ENCODE data around the gene PLD4. TPM values are rescaled to one million over a fixed set of nuclear protein-coding genes. Genes with fewer than 3 reads are reported as not detected.

Gene PLD4
- total RNA-seq, 1 donor from 2014 or later, result not detected

DNA sequence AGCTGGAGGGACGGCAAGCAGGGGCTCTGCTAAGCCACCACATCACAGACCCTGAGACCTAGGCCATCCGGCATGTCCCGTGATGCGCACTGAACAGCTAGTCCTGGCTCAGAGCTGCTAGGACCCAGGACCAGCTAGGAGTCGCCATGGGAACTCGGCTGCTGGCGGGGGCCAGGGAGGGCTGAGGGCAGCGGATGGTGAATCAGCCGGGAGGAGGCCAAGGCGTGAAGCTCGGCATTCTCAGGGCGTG is 48.4 kb downstream of the PLD4 start:
- DNase-seq (ENCODE audit: extremely low read depth, low read depth, low spot score), result peak; percentile 65

DNA sequence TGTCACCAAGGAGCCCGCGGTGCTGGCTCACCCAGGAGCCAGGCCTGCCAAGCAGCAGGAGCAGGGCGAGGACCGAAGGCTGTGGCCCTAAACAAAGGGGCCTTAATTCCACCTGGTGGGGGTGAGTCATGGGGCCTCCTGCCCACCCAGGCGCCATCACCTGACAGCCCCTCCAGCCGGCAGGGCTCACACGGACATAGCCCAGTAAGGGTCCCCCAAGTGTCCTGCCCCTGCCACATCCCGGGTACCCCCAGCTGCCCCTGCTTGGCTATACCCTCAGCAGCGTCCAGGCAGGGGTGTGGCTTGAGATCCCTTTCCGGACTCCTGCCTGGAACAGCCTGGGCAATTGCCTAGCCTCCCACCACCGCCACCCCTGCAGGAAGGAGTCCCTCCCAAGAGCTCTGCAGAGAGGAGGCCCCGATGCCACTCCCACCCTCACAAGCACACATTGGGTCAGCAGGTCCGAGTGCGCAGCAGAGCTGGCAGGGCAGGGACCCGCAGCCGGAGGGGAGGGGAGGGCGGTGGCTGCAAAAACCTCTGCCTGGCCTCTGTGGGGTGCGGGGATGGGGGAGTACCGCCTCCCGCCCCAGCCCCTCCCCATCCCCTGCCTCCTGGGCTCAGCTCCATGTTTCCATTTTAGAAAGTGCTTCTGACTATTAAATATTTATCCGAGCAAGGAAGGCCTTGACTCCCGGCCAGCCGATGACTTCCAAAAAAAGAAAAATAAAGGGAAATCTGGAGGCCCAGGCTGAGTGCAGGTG is 48.9 kb downstream of the PLD4 start:
- DNase-seq (ENCODE audit: extremely low read depth, low read depth, low spot score), result no peak

DNA sequence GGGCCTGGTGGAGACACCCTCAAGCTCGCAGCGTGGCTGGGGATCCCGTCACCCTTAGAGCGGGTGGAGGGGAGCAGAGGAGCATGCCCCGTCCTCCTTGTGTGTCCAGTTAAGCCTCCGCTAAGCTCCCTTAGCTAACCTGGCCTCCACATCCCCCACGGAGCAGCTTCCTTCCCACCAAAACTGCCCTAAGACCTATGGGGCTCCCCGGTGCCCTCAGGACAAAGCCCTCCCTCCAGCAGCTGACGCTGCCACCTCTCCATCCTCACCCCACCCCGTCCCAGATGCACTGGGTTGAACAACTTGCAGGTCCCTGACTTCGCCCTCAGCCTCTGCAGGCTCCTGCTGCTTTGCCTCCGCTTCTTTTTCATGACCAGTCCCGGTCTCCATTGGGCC is 49.5 kb downstream of the PLD4 start:
- DNase-seq (ENCODE audit: extremely low read depth, low read depth, low spot score), result no peak

DNA sequence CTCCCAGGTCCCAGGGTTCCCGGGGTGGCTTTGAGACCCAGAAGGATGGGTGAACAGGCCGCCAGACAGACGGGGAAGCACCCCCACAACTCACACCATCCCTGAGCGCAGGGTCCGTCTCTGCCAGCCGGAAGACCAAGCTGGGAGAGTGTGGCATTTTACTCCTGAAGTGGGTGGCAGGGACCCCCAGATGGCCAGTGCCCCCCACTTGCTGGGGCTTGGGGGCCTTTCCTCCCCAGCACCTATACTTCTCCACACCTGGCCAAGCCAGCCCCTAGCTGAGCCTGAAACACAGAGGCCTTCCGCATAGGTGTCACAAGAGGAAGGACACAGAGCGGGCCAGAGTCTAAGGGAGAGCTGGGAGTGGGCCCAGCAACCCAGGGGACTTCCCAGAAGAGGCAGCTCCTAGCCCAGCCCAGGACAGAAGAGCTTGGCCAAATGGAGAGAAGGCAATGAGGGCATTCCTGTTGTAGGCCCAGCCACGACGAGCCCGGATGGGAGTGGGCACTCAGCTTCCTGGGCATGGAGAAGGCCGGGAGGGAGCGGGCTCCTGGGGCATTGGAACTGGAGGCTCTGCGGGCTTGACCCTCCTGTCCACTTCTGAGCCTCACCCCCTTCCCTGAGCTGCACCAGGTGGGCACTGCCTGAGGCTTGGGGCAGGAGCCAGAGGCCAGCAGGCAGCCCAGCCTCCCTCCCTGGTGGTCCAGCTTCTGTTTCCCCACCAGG is 50.1 kb downstream of the PLD4 start:
- DNase-seq (ENCODE audit: extremely low read depth, low read depth, low spot score), result no peak

DNA sequence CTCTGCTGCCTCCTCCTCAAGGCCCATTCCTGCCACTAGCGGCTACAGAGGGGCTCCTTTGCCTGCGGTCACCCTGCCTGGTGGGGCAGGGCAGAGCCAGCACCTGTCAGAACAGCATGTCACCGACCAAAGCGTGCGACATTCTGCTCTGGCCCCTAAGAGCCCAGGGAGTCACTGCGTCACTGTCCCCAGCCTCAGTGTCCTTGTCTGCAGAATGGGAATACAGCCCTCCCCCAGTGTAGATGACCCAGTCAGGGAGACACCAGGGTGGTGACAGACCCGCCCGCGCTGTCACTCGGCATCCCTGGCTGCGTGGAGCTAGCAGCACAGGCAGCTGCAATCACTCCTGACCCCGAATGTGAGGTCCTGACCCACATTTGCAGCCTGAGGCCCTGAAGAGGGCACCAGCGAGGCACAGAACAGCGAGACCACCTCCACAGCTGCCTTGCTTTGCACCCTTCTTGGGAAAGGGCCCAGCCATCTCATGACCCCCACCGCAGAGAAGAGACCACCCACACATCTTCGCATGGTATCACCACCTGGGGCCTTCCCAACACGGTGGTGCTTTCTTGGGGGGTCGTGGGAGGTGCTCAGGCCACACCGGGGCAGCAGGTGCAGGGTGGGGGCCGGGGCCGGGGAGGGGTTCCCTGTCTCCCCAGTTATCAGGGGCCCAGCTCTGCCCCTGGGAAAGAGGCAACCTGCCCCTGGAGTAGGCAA is 51.0 kb downstream of the PLD4 start:
- no peak for DNase-seq (ENCODE audit: extremely low read depth, low read depth, low spot score)

DNA sequence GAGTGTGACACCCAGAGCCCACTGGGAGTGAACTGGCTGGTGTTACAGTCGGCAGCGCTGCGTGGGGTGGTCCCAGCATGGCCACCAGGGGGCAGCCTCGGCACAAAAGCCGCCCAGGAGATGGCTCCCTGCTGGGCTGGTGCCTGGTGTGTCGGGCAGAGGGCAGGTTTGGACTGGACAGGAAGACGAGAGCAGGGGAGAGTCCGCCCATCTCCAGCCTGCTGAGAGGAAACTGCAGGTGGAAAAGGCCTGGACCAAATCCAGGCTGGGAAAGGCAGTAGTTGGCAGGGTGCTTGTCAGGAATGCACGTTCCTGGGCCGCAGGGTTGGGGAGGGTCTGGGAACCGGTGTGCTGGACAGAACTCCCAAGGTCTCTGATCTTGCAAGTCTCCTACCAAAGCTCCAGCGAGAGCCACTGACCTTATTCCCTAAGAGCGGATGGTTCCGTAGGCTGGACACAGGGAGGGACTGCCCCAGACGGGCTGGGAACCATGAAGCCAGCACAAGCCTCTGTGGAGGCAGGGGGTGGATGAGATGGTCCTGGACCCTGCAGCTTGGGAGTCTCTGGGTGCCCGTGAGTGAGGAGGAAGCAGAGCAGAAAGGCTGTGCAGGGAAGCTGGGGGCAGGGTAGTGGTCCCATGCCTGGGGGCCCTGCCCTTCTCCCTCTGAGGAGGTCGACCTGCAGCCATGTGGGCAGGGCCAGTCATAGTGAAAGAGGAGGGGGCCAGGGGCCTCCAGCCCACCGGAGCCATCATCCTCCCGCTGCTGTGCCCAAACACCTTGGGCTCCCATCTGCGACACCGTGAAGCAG is 51.7 kb downstream of the PLD4 start:
- no peak for DNase-seq (ENCODE audit: extremely low read depth, low read depth, low spot score)

DNA sequence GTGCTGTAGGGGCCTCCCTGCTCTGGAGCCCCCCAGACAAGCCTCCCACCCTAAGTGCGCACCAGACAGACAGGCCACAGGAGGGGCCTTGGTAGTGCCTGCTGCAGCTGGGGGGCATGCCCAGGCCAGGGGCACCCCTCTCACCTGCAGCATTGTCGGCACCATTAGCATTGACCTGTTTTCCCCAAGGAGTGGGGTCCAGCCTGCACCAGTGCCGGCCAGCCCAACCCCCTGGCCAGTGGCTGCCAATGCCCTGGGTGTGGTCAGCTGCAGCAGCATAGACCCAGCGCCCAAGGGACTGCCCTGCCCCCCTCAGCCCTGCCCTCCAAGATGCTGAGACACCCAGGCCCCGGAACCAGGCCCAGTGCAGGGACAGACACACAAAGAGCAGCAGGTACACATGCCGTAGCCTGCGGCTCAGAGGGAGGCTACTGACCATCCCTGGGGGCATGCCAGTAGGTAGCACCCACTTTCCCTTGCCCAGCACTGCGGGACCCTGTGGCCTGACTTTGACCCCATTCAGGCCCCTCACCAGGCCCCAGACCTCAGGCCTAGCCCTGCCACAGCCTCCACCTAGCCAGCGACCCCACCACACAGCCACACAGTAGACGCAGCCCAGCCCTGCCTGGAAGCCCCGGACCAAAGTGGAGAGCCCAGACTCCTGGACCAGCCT is 52.5 kb downstream of the PLD4 start:
- no peak for DNase-seq (ENCODE audit: extremely low read depth, low read depth, low spot score)

DNA sequence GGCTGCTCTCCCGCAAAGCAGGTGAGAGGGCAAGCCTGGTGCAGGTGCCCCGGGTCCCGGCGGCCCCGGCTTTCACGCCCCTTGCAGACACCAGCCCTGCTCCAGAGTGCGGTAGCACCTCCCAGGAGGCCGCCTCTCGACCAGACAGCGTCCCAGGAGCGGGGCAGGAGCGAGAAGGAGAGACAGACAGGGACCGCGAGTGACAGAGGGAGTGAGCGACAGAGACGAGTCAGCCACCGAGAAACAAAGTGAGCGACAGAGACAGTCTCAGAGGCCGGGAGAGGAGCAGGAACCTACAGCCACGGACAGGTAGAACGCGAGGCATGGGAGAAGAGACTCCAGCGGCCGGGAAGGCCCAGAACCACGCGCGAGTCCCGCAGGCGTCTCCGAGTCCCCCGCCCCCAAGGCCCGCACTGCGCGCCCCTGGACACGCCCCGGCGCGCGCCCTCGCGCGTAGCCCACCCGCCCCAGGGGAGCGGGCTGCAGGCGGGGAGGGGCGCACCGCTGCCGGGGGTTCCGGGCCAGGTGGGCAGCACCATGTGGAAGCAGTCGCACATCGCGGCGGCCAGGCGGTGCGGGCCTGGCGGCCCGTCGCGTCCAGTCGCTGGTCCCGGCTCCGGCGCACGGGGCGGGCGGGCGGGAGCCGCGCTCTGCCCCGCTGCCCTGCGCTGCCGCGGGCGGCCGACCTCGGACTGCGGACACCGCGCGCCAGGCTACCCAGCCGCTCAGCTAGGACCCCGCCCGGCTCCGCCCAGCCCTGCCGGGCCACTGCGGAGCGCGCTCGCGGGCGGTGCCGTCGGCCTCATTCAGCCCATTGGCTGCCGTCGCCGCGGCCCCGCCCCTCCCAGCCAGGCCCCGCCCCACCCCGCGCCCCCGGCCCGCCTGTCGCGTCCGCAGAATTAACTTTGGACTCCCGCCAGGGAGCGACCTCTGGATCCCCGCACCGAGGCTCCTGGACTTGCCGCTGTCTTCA is 53.3 kb downstream of the PLD4 start, which contains the start of gene AHNAK2:
AHNAK2 (minus strand) TSS at position 694 of the 973 bp plus-strand sequence; CDS start at position 557, 137 bp downstream.
- DNase-seq (ENCODE audit: extremely low read depth, low read depth, low spot score), result no peak

DNA sequence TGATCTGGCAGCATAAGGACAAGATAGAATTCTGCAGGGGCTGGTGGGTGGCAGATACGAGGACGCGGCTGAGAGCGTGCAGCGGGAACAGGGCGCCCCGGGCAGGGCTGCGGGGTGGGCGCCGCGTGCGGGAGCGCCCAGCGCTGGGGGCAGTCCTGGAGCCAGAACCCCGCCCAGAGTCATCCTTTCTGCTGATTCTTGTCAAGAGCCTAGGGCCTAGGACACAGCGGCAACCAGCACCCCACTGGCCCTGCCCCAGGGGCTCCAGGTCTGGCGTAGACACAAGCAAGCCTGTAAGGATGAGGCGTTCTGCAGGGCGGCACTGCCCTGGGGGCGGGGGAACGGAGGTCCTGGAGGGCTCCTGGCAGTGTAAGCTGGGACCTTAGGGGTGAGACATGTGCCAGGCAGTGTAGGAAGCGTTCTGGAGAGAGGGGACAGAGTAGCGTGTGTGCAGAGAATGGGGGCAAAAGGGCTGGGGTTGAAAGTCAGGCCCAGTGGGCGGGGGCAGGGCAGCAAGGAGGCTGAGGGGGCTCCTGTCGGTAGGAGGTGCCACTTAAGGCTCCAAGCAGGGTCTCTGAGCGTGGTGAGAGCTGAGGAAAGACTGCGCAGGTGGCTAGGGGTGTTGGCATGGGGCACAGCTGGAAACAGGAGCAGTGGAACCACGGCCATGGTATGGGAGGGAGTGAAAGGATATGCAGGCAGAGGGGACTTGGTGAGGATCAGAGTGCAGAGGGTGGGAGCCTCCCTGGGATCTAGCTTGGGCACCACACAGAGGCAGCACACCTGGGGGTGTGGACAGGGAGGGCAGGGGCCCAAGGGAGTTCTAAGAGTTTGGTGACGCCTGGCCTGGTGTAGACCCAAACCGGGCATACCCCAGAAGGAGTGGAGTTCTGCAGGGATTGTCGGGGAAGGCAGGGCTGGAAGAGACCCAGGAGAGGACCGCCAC is 54.3 kb downstream of the PLD4 start:
- no peak for DNase-seq (ENCODE audit: extremely low read depth, low read depth, low spot score)

DNA sequence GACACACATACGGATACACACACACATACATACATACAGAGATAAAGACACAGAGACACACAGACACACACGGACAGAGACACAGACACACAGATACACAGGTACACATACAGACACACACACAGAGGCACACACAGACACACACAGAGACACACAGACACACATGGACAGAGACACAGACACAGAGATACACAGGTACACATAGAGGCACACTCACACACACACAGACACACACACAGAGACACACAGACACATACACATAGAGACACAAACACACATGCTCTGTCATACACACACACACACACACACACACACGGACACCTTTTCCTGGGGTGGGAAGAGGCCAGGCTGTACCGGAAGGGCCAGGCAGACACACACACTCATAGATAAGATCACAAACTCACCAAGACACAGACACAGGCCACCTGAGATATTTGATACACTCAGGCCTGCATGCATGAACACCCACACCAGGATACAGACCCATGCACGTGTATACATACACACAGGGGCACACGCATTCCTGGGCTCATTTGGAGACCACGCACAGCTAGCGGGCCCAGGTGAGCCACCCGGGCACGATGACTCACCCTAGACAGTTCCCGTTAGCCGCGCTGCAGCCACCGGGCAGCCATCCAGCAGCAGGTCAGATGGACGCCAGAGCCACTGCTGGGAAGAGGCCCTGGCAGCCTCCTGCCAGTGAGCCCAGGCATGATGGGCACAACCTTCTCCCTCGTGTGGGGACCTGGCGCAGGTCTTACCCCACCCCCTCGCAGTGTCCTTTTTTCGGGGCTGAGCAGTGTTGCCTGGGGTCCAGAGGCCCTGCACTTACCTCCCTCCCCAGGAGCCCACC is 55.3 kb downstream of the PLD4 start:
- DNase-seq (ENCODE audit: extremely low read depth, low read depth, low spot score), result no peak

DNA sequence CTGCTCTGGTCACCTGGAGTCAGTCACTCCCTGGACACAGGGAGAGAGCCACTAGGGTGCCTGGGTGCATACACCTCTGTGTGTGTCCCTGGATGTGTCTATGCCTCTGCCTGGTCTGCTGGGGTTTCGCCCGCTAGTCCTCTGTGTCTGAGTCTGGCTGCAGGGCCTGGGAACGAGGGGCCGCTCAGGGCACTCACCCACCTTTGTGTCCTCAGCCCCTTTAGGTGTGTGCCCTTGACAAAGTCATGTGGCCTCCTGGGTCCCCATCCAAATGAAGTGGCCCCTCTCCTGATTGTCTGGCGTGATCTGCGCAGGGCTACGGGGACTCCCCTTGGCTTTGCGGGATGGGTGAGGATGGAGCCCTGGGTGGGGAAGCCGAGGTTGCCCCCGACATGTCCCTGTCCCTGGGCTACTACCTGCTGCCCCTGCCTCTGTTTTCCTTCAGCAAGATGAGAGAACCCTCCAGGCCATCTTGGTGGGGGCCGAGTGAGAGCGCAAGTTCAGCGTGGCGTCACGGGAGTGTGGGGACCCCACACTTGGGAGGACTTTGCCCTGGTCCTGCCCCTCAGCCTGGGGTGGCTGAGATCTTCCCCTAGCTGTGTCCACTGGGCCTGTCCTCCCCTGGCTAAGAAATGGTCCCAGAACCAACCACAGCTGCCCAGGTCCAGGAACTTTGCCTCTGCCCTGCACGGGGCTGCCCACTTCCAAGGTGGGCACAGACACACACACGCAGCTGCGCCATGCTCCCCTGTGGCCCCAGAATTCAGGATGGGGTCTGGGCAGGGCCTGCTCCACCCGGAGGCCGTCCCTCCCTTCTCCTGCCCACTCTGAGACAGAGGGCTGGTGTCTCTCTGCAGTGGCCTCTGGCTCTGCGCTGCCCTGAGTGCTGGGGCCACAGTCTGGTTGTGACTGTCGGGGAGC is 56.2 kb downstream of the PLD4 start:
- DNase-seq (ENCODE audit: extremely low read depth, low read depth, low spot score), result no peak

DNA sequence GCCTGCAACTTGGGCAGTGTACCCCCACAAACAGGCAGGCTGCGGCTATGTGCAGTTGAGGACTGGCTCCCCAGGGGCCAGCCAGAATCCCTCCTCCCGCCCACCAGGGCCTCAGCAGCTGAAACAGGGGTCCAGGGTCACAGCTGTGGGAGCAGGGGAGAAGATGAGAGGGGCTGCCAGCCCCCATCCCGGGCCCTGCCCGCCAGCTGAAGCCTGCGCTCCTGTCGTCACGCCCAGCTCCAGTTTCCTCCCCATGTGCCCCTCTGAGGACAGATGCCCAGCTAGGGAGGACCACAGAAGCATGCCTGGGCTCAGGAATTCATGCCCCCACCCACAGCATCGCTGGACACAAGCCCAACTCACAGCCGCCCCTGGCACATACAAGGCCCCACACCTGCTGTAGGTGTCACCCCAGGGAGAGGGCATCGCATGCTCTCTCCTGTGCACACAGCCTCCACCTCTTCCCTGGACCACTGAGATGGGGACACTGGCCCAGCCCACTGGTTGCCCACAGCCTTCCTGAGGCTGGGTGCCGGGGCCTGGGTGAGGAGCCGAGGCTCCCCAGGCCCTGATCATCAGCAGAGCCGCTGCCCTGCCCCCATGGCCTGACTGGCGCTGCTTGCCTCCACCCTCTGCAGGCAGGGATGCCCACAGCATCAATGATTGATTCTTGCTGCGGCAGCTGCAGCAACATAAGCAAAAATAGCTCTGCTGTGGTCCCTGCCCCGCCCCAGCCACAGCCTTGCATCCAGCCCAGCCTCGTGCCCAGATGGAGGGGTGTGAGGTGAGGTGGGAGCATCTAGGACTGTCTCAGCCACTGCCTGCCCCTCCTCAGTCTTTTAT is 57.2 kb downstream of the PLD4 start:
- DNase-seq (ENCODE audit: extremely low read depth, low read depth, low spot score), result no peak

DNA sequence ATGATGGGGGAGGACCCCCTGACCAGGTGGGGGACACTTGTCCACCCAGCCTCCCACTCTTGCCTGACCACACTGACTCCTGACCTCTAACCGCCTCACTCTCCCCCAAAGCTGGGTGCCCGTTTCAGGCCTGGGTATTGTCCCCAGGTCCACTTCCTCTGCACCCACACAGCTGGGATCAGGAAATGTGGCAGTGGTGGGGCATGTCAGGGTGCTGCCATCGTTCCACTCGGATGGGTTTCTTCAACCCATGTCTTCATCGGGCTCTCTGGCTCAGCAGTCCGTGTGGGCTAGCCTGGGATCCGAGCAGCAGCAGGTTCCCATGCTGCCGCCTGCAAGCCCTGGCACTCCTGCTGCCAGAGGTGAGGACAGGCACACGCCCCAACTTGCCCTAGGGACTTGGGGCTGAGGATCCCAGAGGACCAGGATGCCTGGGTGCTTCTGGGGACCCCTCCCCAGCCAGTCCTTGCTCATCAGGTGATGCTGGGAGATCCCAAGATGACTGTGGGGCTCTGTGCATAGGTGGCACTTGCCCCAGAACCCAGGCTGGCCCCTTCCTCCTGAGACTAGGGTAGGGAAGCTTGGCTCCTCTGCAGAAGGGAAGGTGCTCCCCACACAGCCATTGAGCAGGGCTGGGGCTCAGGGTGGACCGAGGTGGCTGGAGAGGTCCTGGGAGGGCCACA is 58.0 kb downstream of the PLD4 start:
- no peak for DNase-seq (ENCODE audit: extremely low read depth, low read depth, low spot score)

All from glomerular endothelial cell (primary cell).